GM19438 (cell line): ENCODE data around the gene GABRD.

Experiments used
- ATAC-seq: cut with Tn5 transposase; IDR thresholded peaks from one replicate; pipeline ENCODE4 v1.9.1; 2021; ENCODE audit warnings: low read depth; ENCODE audit not compliant: unreplicated experiment

The GABRD gene

GRCh38 chr1:1985375-1986050 is 33.6 kb upstream of the GABRD start:
- no peak for ATAC-seq

- ATAC-seq = no peak
Measured at GRCh38 chr1:1986451-1987141, 32.5 kb upstream of the GABRD start.

DNA sequence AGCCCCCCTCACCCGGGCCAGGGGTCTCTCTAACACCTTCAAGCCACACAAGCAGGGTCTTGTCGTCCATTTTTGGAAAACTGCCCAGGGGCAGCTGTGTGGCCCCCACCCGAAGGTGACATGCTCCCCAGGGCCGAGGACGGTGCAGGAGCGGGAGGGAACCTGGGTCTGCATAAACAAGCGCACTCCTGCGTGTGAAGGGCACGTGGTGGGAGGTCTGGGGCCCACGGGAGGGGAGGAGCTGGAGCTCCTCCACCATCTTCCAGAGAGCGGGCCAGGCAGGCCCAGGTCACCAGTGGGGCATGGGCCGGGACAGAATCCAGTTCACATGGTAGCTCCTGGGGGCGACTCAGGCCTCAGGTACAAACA is 32.0 kb upstream of the GABRD start:
- no peak for ATAC-seq

DNA sequence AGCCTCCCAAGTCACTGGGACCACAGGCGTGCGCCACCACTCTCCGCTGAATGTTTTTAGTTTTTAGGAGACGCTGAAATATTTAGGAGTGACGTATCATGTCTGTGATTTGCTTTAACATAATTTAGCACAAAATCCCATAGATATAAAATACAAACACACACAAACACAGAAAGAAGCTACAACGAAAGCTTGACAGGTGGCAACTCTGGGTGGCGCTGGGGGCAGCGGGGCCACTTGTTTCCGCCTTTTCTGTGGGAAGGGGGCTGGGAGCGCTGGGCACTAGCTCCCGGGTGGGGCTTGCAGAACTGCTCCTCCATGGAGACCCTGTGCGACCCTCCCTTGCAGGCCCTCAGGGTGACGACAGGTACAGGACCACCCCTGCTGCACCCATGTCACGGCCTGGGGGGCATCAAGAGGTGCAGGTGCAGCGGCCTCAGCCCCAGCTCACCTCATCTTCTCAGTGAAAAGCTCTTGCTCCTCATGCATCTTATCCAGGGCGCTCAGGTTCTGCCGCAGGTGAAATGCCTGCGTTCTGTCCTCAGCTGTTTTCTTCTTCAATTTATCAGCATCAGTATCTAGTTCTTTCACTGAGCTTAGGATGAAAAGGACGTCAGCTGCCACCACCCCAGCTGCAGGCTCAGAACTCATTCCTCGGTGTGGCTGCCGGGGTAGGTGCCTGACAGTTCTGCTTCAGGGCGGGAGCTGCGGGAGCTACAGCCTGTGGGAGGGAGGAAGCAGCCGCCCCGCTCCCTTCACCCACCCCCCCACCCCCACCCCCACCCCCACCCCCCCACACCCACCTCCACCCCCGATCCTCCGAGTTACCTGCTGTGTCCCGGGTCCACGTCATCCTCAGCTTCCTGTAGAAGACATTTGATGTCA is 30.8 kb upstream of the GABRD start:
- ATAC-seq = no peak

DNA sequence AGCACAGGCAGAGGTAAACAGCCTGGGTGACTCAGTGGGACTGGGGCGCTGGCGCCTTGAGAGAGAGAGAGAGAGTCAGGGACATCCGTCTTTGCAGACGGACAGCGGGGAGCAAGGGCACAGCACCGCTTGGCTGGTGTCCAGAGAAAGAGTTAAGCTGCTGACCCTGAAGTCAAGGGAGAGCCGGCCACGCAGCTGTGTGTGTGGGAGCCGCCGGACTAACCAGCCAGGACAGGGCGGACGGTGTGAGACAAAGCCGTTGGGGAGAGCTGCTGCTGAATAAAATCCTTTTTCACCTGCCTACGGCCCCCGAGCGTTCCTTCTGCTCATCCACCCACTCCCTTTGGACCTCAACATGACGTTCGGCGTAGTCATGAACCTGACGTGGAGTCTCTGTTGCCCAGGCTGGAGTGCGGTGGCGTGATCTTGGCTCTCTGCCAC is 30.0 kb upstream of the GABRD start:
- ATAC-seq = no peak

DNA sequence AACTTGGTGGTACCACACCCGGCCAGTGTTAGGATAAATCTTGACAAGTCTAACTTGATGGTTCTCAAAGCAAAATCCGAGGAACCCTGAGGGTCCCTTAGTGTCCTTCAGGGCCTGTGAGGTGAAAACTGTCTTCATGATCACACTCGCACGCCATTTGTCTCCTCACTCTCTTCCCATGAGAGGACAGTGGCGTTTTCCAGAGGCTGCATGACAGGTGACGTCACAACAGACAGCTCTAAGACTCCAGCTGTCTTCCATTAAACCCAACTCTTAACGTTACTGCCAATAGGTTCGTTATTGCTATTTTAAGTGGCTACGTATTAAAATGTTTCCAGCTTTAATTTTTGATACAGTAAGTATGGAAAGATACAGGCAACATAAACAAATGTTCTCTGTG is 29.4 kb upstream of the GABRD start:
- ATAC-seq = no peak

GRCh38 chr1:1990222-1990621 is 28.9 kb upstream of the GABRD start:
- ATAC-seq = no peak

DNA sequence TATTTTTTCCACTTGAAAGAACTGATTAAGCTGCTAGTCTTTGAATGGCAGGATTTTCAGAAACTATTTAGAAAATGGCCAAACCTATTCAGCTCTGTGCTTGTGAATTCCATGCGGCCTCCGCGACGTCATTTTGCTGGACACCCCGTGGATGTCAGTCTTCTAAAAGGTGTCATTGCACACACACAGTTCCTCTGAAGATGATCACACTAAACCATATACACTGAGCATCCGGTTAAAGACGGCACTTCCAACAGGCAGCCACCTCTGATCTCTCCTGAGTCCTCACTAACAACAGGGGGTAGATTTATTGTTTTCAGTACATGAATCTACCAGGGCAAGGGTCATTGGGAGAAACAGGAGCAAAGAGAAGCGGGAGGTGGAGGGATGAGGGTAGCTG is 24.6 kb upstream of the GABRD start:
- no peak for ATAC-seq

GRCh38 chr1:1996207-1996651 is 22.9 kb upstream of the GABRD start:
- no peak for ATAC-seq

GRCh38 chr1:1997576-1997975 is 21.6 kb upstream of the GABRD start:
- no peak for ATAC-seq

- no peak for ATAC-seq
Measured at GRCh38 chr1:2000432-2000831, 18.7 kb upstream of the GABRD start.

- ATAC-seq = no peak
Measured at GRCh38 chr1:2000850-2001249, 18.3 kb upstream of the GABRD start.

GRCh38 chr1:2001773-2002411 is 17.3 kb upstream of the GABRD start:
- ATAC-seq = no peak

GRCh38 chr1:2003541-2004131 is 15.5 kb upstream of the GABRD start, which contains the start of gene CFAP74:
CFAP74 (minus strand) TSS chr1:2003786; CDS start chr1:1990956, 12,830 bp downstream.
- ATAC-seq = no peak

GRCh38 chr1:2004856-2005255 is 14.3 kb upstream of the GABRD start:
- ATAC-seq = no peak

DNA sequence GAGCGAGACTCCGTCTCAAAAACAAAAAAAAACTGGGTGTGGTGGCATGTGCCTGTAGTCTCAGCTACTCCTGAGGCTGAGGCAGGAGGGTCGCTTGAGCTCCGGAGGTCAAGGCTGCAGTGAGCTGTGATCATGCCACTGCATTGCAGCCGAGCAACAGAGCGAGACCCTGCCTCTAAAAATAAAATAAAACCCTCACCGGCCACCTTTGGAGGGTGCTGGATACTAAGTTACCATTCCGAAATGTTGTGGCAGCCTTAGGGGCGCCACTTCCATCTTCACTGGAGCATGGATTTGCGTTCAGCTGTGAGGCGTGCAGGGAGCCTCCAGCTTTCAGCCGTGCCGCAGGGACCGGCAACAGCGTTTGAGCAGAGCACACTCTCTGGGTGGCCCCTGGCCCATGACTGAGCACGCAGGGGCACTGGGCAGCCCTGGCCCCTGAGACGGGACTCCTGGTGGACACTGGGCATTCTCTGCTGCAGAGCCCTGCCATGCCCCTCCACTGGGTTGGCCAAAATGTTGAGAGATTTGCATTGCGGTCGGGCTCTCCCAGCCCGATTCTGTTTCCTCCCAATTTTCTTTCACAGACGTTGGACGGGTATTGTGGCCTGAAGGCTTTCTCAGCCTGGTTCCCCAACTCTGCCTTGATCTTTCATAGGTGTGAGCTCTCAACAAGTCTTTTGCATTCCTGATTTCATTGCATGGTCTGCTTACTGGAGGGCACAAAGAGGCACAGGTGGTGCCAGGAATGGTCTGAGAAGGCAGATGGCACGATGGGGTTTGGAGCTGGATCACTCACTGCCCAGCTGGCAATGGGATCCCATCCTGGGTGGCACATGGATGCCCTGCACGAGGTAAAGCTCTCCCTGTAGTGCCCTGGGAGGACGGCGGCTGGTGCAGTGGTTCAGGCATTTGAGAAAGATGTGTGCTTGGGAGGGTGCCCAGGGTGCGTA is 9.8 kb upstream of the GABRD start:
- no peak for ATAC-seq

- ATAC-seq = no peak
Measured at GRCh38 chr1:2014181-2014580, 5.0 kb upstream of the GABRD start.

DNA sequence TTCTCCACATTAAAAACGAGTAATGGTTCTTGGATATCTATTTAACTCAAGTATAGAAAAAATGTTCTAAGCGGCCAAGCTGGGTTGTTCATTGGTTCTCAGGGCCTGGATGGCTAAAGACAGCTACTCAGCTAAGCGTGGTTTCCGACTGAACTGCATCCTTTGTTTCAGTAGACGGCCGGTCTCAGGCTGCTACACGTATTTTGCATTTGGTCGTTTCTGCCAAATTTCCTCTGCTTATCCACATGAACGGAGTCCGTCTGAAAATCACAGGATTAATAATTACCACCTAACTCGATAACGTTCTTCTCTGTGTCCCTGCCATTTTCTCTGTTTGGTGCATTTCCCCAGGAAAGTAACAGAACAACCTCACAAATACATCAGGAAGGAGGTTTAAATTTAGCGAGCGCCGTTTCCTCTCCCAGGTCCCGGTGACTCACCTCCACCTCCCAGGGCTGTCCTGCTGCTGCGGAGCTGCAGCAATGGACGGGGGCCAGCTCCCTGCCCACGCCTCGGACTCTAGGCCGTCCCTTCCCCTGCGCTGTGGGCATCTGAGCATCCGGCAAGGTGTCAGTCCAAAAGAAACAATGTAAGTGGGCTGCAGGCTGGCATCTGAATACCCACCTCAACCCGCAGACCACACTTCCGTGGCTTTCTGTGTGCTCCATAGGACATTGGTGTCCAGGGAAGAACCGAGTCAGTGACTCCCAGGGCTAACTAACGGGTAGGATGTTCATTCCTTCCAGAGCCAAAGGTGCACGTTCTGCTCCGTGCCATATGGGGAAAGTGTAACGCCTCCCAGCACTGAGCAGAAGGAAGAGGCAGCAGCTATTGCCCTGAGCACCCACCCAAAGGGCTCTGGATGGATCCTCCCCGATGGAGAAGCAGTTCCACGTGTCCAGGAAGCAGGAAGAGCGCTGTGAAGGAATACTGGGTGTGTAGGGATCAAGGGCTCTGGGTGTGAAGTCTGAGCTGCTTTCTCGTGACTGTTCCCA is 4.1 kb upstream of the GABRD start:
- no peak for ATAC-seq
